H9 (cell line): ENCODE measurements around the gene PTPRN2. TPM values are rescaled to one million over a fixed set of nuclear protein-coding genes. Genes with fewer than 3 reads are reported as not detected.

Source experiments
- DNase-seq: peaks from one replicate; pipeline ENCODE4 v3.0.0-alpha.2; 2017
- H2AFZ ChIP-seq: one replicate; pipeline ENCODE4 v1.6.1; 2013; ENCODE audit warnings: mild to moderate bottlenecking, low read length, control low read depth, moderate library complexity
- H2AK5ac ChIP-seq: 2 replicates; pipeline ENCODE4 v1.6.1; 2013; ENCODE audit warnings: low read length, control low read depth, mixed read lengths; ENCODE audit not compliant: insufficient read length
- H2BK120ac ChIP-seq: one replicate; pipeline ENCODE4 v1.6.1; 2013; ENCODE audit warnings: low read depth, mild to moderate bottlenecking, low read length, control low read depth, inconsistent platforms; ENCODE audit not compliant: poor library complexity, severe bottlenecking
- H2BK12ac ChIP-seq: 2 replicates; pipeline ENCODE4 v1.6.1; 2013; ENCODE audit warnings: low read length, control low read depth, mixed read lengths, low read depth; ENCODE audit not compliant: insufficient read length
- H2BK15ac ChIP-seq: 2 replicates; pipeline ENCODE4 v1.6.1; 2013; ENCODE audit warnings: low read depth, low read length, control low read depth
- H2BK20ac ChIP-seq: one replicate; pipeline ENCODE4 v1.6.1; 2013; ENCODE audit warnings: low read depth, mild to moderate bottlenecking, low read length, control low read depth, inconsistent platforms; ENCODE audit not compliant: poor library complexity, severe bottlenecking
- H2BK5ac ChIP-seq: 2 replicates; pipeline ENCODE4 v1.6.1; 2013; ENCODE audit warnings: low read length, control low read depth, mixed read lengths; ENCODE audit not compliant: insufficient read length
- H3K14ac ChIP-seq: 2 replicates; pipeline ENCODE4 v1.6.1; 2013; ENCODE audit warnings: low read length, control low read depth; ENCODE audit not compliant: insufficient read depth
- H3K18ac ChIP-seq: 2 replicates; pipeline ENCODE4 v1.6.1; 2013; ENCODE audit warnings: low read depth, mild to moderate bottlenecking, mixed read lengths, low read length, control low read depth; ENCODE audit not compliant: insufficient read length
- H3K23ac ChIP-seq: 2 replicates; pipeline ENCODE4 v1.6.1; 2013; ENCODE audit warnings: low read length, control low read depth, mixed read lengths, low read depth; ENCODE audit not compliant: insufficient read length
- H3K23me2 ChIP-seq: 2 replicates; pipeline ENCODE4 v1.6.1; 2013; ENCODE audit warnings: low read depth, mild to moderate bottlenecking, mixed read lengths, low read length, control low read depth; ENCODE audit not compliant: insufficient read length, poor library complexity, severe bottlenecking
- H3K27ac ChIP-seq: 2 replicates; pipeline ENCODE4 v1.5.1; 2013; ENCODE audit warnings: low read length, control low read depth, mixed read lengths, low read depth; ENCODE audit not compliant: insufficient read length
- H3K27me3 ChIP-seq: 2 replicates; pipeline ENCODE4 v1.6.1; 2013; ENCODE audit warnings: low read length, control low read depth, inconsistent platforms; ENCODE audit not compliant: insufficient read depth
- H3K4ac ChIP-seq: 2 replicates; pipeline ENCODE4 v1.6.1; 2013; ENCODE audit warnings: low read depth, mild to moderate bottlenecking, control low read depth, inconsistent platforms, low read length, moderate library complexity
- H3K4me1 ChIP-seq: 2 replicates; pipeline ENCODE4 v1.6.1; 2013; ENCODE audit warnings: low read length, control low read depth, inconsistent platforms; ENCODE audit not compliant: insufficient read depth
- H3K4me2 ChIP-seq: 2 replicates; pipeline ENCODE4 v1.6.1; 2013; ENCODE audit warnings: low read length, control low read depth, mixed read lengths; ENCODE audit not compliant: insufficient read length, insufficient read depth
- H3K56ac ChIP-seq: 2 replicates; pipeline ENCODE4 v1.6.1; 2013; ENCODE audit warnings: low read depth, mild to moderate bottlenecking, mixed read lengths, low read length, control low read depth; ENCODE audit not compliant: insufficient read length
- H3K79me1 ChIP-seq: 2 replicates; pipeline ENCODE4 v1.6.1; 2013; ENCODE audit warnings: low read depth, mild to moderate bottlenecking, moderate library complexity, low read length, control low read depth, inconsistent platforms; ENCODE audit not compliant: insufficient read depth, poor library complexity, severe bottlenecking
- H3K79me2 ChIP-seq: 2 replicates; pipeline ENCODE4 v1.6.1; 2013; ENCODE audit warnings: low read length, control low read depth, inconsistent platforms; ENCODE audit not compliant: insufficient read depth
- H3K9ac ChIP-seq: 2 replicates; pipeline ENCODE4 v1.6.1; 2013; ENCODE audit warnings: low read length, control low read depth, mixed read lengths; ENCODE audit not compliant: insufficient read length; ENCODE audit errors: extremely low read depth
- H3K9me3 ChIP-seq: one replicate; pipeline ENCODE4 v1.6.1; 2013; ENCODE audit warnings: low read depth, low read length, inconsistent platforms; ENCODE audit not compliant: control insufficient read depth
- H3T11ph ChIP-seq: one replicate; pipeline ENCODE4 v1.6.1; 2013; ENCODE audit warnings: mild to moderate bottlenecking, low read length, control low read depth, inconsistent platforms
- H4K20me1 ChIP-seq: one replicate; pipeline ENCODE4 v1.6.1; 2013; ENCODE audit not compliant: control insufficient read depth, insufficient read length, insufficient read depth
- H4K5ac ChIP-seq: 2 replicates; pipeline ENCODE4 v1.6.1; 2013; ENCODE audit warnings: low read depth, mild to moderate bottlenecking, mixed read lengths, low read length, control low read depth; ENCODE audit not compliant: insufficient read length
- H4K8ac ChIP-seq: replicated peaks from 2 replicates; pipeline ENCODE4 v1.6.1; 2013; ENCODE audit warnings: low read length, control low read depth, mixed read lengths, low read depth; ENCODE audit not compliant: insufficient read length
- H4K91ac ChIP-seq: 2 replicates; pipeline ENCODE4 v1.6.1; 2013; ENCODE audit warnings: low read depth, mild to moderate bottlenecking, moderate library complexity, mixed read lengths, low read length, control low read depth; ENCODE audit not compliant: insufficient read length
- H3K27ac Mint-ChIP-seq, 3 experiments: 2 replicates in 2 of 3; 3 replicates in 1 of 3; pipeline ENCODE4 v1.8.0; 2020 to 2021; ENCODE audit warnings: mixed read lengths in 3 of 3, mild to moderate bottlenecking in 1 of 3, moderate library complexity in 1 of 3
- H3K27me3 Mint-ChIP-seq: 2 replicates; pipeline ENCODE4 v1.8.0; 2021; ENCODE audit warnings: low read depth, mild to moderate bottlenecking, moderate library complexity, mixed read lengths
- H3K36me3 Mint-ChIP-seq, 3 experiments: 2 replicates in 2 of 3; 3 replicates in 1 of 3; pipeline ENCODE4 v1.8.0; 2020 to 2021; ENCODE audit warnings: low read depth in 3 of 3, mixed read lengths in 3 of 3; ENCODE audit not compliant: insufficient read depth in 1 of 3
- H3K4me1 Mint-ChIP-seq, 2 experiments: 2 replicates each; pipeline ENCODE4 v1.8.0; 2020; ENCODE audit warnings: mixed read lengths in 2 of 2
- H3K4me3 Mint-ChIP-seq, 2 experiments: 2 replicates in 1 of 2; 3 replicates in 1 of 2; pipeline ENCODE4 v1.8.0; 2020 to 2021; ENCODE audit warnings: mild to moderate bottlenecking in 2 of 2, mixed read lengths in 2 of 2, moderate library complexity in 1 of 2
- H3K9me3 Mint-ChIP-seq, 2 experiments: 2 replicates in 1 of 2; 3 replicates in 1 of 2; pipeline ENCODE4 v1.8.0; 2020; ENCODE audit warnings: mild to moderate bottlenecking in 2 of 2, mixed read lengths in 2 of 2, moderate library complexity in 1 of 2
- WGBS: extraction: QIAGEN DNeasy Blood & Tissue Kit; methylation state at CpG from one replicate; pipeline ENCODE4 v1.1.7; 2013; ENCODE audit warnings: missing lambda C conversion rate, low lambda C conversion rate, mixed read lengths; ENCODE audit not compliant: insufficient read length; ENCODE audit errors: extremely low coverage; 5-methylcytosine and 5-hydroxymethylcytosine counted together
- total RNA-seq: library from RNA; stranded (reverse); gene quantifications from 2 replicates; pipeline ENCODE4 v1.2.1, GENCODE V29; 2021
- TF ChIP-seq, protein P1 (sequence below): fragments of 200-600 bp; sonication (generic); conservative IDR thresholded peaks from 3 replicates; pipeline ENCODE4 v1.8.0; 2021; ENCODE audit warnings: antibody characterized with exemption, mild to moderate bottlenecking

Gene PTPRN2
- total RNA-seq, 1 experiment from 2014 or later: 5.2 TPM

DNA sequence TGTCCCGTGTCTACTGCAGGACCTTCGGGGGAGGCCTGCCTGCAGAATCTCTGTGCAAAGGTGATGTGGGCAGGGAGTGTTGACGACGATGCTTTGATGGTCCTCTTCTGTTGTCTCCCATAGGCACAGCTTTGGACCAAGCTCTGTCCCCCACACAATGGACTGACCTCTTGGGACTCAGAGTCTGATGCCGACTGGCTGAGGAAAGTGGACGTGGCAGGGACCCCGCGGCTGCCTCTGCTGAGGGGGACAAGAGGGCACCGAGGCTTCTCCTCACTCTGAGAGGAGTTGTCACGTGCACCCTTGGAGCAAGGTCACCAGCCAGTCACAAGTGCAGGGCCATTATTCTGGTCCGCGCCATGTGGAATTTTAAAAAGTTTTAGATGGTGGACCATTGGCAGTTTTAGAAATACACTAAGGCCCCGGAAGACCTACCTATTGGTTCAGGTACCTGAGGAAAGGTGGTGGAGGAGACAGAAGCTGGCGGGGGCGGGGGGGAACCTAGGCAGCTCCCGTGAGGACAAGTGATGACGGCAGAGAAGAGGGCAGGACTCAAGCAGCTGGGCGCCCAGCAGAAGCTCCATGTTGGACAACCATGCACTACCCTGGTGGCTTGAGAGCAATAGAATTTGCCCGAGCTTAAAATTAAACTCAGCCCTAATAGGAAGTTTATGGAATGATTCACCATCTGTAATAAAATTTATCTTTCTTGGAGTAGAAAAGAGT is 331.4 kb downstream of the PTPRN2 start:
- no peaks in the 10 kb centered on the region for H3K23me2 ChIP-seq
- no peak overlapping the region for H2BK20ac ChIP-seq
- no peak overlapping the region for H2BK120ac ChIP-seq
- H3K79me2 ChIP-seq: no peaks in the 10 kb centered on the region
- H3K27ac ChIP-seq: no peak overlapping the region
- WGBS: no CpG with 5 or more reads among the region's 19 CpGs
- TF ChIP-seq, protein P1, sequence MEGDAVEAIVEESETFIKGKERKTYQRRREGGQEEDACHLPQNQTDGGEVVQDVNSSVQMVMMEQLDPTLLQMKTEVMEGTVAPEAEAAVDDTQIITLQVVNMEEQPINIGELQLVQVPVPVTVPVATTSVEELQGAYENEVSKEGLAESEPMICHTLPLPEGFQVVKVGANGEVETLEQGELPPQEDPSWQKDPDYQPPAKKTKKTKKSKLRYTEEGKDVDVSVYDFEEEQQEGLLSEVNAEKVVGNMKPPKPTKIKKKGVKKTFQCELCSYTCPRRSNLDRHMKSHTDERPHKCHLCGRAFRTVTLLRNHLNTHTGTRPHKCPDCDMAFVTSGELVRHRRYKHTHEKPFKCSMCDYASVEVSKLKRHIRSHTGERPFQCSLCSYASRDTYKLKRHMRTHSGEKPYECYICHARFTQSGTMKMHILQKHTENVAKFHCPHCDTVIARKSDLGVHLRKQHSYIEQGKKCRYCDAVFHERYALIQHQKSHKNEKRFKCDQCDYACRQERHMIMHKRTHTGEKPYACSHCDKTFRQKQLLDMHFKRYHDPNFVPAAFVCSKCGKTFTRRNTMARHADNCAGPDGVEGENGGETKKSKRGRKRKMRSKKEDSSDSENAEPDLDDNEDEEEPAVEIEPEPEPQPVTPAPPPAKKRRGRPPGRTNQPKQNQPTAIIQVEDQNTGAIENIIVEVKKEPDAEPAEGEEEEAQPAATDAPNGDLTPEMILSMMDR: no peak
- H3K4me3 Mint-ChIP-seq: no peak overlapping the region
- H3K36me3 Mint-ChIP-seq: no peaks in the 10 kb centered on the region; a peak in 1 of 7 replicates
- H3K56ac ChIP-seq: no peak overlapping the region
- no peaks in the 10 kb centered on the region; the same call in 1 of the 2 replicates for H3K27me3 Mint-ChIP-seq
- H4K8ac ChIP-seq: no peak overlapping the region
- H3K23ac ChIP-seq: no peak overlapping the region
- no peak overlapping the region for H3K4me2 ChIP-seq
- no peaks in the 10 kb centered on the region for H3K9me3 Mint-ChIP-seq
- no peak overlapping the region for H2BK12ac ChIP-seq
- no peak overlapping the region for H3K4ac ChIP-seq
- H3K9me3 ChIP-seq: no peaks in the 10 kb centered on the region
- H3K9ac ChIP-seq: no peak overlapping the region
- H2BK15ac ChIP-seq: no peak overlapping the region
- H3K14ac ChIP-seq: no peak overlapping the region
- no peak overlapping the region for H2AK5ac ChIP-seq
- no peak for DNase-seq
- no peaks in the 10 kb centered on the region for H3K4me1 ChIP-seq
- no peak overlapping the region for H3T11ph ChIP-seq
- no peak overlapping the region for H2AFZ ChIP-seq
- H2BK5ac ChIP-seq: no peak overlapping the region
- no peak overlapping the region for H4K5ac ChIP-seq
- H3K27me3 ChIP-seq: no peaks in the 10 kb centered on the region
- no peak overlapping the region for H4K91ac ChIP-seq
- H4K20me1 ChIP-seq: no peaks in the 10 kb centered on the region
- no peak overlapping the region for H3K18ac ChIP-seq
- H3K27ac Mint-ChIP-seq: no peak overlapping the region
- peaks cover 22 to 26% of the 10 kb centered on the region in 2 experiments for H3K4me1 Mint-ChIP-seq
- no peaks in the 10 kb centered on the region for H3K79me1 ChIP-seq
